ENCODE measurements around the gene NOXRED1.

Gene NOXRED1

DNA sequence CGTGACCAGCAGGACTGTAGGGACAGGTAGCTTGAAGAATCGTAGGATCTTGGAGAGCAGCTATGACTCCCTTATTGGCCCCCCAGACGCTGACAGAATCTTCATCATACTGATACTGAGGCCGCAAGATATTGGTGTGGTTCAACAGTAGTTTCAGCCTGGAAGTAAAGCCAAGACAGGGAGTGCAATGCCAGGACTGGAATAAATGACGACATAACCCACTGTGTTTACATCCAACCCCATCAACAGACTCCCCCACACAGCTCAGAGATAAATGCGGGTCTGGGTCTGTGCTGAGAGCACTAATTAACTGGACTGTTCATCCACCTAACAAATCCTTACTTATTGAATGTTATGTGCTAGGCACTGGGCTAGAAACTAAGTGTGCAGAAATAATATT is 16.6 kb downstream of the NOXRED1 start:
- DNase-seq, result peak; percentile 1

DNA sequence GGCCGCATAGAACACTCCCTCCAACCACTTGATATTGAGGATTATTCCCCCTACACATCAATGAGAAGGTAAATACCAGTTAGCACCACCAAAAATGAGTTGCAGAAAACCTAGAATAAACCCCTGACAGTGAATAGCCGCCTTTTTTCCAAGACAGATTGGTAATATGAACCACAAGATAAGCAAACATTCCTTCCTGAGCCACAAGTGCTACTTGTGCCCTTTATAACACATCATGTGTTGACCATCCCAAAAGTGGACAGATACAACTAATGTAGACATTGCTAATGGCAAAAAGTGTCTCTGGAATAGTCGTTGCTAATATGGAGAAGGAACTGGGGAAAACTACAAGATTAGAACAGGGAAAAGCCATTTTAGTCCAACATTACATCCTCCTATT is 17.2 kb downstream of the NOXRED1 start:
- no peak for DNase-seq

GRCh38 chr14:77403768-77404167 is 19.6 kb downstream of the NOXRED1 start:
- DNase-seq, result no peak

- DNase-seq, result no peak
Measured at GRCh38 chr14:77400216-77400615, 23.1 kb downstream of the NOXRED1 start.

DNA sequence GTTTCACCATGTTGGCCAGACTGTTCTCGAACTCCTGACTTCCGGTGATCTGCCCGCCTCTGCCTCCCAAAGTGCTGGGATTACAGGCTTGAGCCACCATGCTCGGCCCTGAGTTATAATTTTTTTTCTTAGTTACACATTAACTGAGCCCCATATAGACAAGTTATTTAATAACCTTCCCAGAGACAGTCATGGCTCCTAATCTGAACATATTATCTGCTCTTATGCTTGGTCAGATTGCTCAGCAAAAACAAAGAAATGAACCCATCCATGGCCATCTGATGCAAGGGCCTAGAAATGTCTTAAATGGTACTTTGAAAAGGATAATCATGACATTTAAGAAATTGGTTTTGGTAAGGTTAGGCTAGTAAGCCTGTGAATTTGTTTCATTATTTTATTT is 33.1 kb downstream of the NOXRED1 start:
- no peak for DNase-seq

DNA sequence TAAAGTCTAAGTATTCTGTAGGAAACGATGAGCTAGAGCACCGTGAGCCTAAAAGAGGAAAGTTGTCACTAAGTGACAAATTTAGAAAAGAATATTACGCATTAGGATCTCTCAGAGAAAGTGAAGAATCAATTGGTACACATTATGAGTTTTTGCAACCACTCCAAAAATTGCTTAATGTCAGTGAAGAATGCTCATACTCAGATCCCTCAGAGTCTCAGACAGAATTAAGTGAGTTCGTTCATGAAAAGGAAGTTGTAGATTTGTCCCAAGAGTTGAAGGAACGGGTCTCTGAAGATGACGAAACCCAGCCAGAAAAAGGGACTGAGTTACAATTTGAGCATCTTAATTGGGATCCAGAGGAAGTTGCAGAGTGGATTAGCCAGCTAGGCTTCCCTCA is 44.6 kb downstream of the NOXRED1 start:
- no peak for DNase-seq

DNA sequence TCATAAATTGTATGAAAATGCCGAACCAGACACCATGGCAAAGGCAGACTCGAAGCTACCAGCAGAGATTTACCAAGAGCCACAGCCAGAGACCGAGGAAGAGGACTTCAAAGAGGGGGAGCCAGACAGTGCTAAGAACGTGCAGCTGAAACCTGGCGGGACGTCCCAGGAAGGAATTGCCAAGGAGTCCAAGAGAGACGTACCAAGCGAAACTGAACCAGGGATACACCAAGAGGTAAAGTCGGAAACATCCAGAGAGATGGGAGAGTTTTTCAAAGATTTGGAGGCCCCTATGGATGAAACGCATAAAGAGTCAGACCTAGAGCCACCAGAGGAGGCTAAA is 45.9 kb downstream of the NOXRED1 start:
- no peak for DNase-seq

- DNase-seq, result peak; percentile 89
Measured at GRCh38 chr14:77376771-77377501, 46.4 kb downstream of the NOXRED1 start, which contains the start of the genes SAMD15 and TMED8. TSS of gene SAMD15 (plus strand) at chr14:77377379. CDS start at chr14:77377419, 40 bp downstream. TSS of gene TMED8 (minus strand) at chr14:77377094. CDS start at chr14:77377053, 41 bp downstream.

GRCh38 chr14:77375973-77376770 is 47.2 kb downstream of the NOXRED1 start:
- peak; percentile 63 for DNase-seq

GRCh38 chr14:77375164-77375950 is 48.0 kb downstream of the NOXRED1 start:
- DNase-seq, result no peak

- DNase-seq, result peak; percentile 54
Measured at GRCh38 chr14:77372304-77372841, 51.0 kb downstream of the NOXRED1 start.

DNA sequence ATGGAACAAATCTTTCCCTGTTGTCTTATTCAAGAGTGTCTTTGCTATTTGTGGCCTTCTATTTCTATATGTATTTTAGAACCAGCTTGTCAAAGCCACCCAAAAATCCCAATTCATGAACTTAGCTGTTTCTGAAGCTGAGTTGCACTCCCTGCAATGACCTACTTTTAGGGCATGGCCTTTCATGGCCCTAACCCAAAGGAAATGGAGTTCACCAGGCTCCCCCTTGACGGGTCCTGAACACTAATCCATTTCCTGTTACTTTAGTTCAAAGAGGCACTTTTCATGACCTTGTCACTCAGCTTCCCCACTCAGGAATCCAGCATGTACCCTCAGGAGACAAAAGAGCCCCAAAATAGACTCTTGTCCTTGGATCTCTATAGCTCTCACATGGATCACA is 54.0 kb downstream of the NOXRED1 start:
- peak; percentile 14 for DNase-seq

DNA sequence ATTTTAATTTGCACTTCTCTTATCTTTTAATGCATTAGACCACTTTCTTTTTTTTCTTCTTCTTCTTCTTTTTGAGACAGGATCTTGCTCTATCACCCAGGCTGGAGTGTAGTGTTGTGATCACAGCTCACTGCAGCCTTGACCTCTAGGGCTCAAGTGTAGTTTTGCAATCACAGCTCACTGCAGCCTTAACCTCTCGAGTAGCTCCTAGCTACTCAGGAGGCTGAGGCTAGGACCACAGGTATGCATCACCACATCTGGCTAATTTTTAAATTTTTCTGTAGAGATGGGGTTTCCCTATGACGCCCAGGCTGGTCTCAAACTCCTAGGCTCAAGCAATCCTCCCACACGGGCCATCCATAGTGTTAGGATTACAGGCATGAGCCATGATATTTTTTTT is 59.2 kb downstream of the NOXRED1 start:
- no peak for DNase-seq

- DNase-seq, result no peak
Measured at GRCh38 chr14:77359626-77360025, 63.7 kb downstream of the NOXRED1 start.

GRCh38 chr14:77356899-77357298 is 66.4 kb downstream of the NOXRED1 start:
- no peak for DNase-seq

- no peak for DNase-seq
Measured at GRCh38 chr14:77355811-77356210, 67.5 kb downstream of the NOXRED1 start.

- DNase-seq, result no peak
Measured at GRCh38 chr14:77353469-77354141, 69.7 kb downstream of the NOXRED1 start.

- no peak for DNase-seq
Measured at GRCh38 chr14:77347751-77348150, 75.6 kb downstream of the NOXRED1 start.

DNA sequence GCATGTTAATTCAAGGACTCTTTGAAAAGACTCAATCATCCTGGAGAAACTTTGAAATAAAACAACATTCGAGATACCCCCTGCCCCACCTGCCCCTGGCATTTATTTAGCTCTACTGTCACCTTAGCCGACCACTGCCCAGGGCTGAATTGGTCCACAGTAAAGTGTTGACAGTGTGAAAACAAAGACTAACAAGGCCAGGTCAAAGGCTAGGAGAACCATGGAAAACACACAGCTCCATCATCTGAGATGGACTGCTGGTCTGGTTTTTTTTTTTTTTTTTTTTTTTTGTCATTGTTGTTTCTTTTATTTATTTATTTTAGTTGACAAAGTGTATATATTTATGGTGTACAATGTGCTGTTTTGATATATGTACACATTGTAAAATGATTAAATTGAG is 76.8 kb downstream of the NOXRED1 start:
- DNase-seq, result no peak

- no peak for DNase-seq
Measured at GRCh38 chr14:77344377-77344996, 78.8 kb downstream of the NOXRED1 start.

All from activated CD4-positive, alpha-beta T cell treated with anti-CD3 and anti-CD28 coated beads, Interleukin-10, Interleukin-2, amounts not matched to agents 100 ng/mL and 50 ng/mL, durations not matched to agents 16 hours and 8 hours (primary cell).